Endothelial cell of umbilical vein (primary cell): Measurements from ENCODE around the gene PPP1R2B.

Source experiments
- CTCF ChIP-seq, 2 donors: IDR thresholded peaks; 1 replicate in 1 of 2; 2 replicates in 1 of 2; pipeline ENCODE4 v1.5.1; 2011; ENCODE audit warnings: low read length in 2 of 2, mild to moderate bottlenecking in 2 of 2, moderate library complexity in 2 of 2, control low read depth in 1 of 2, inconsistent platforms in 1 of 2, low read depth in 1 of 2; ENCODE audit not compliant: insufficient read depth in 1 of 2; ENCODE audit errors: extremely low read depth in 1 of 2
- EZH2 ChIP-seq: IDR thresholded peaks from 2 replicates; pipeline ENCODE4 v1.6.1; 2012; ENCODE audit warnings: borderline replicate concordance, low read depth, mild to moderate bottlenecking, moderate library complexity, low read length, inconsistent platforms; ENCODE audit not compliant: severe bottlenecking
- JUN ChIP-seq: IDR thresholded peaks from 2 replicates; pipeline ENCODE4 v1.6.1; 2011; ENCODE audit warnings: borderline replicate concordance, low read depth; ENCODE audit not compliant: insufficient read length, insufficient read depth
- MAX ChIP-seq: IDR thresholded peaks from 2 replicates; pipeline ENCODE4 v1.6.1; 2011; ENCODE audit not compliant: insufficient read depth, insufficient read length
- POLR2A ChIP-seq: IDR thresholded peaks from 2 replicates; pipeline ENCODE4 v1.6.1; 2012; ENCODE audit warnings: low read depth, mild to moderate bottlenecking, control low read depth, low read length

- TF ChIP-seq POLR2A = no peak
- TF ChIP-seq CTCF (IDR thresholded peaks at IDR 0.05; ENCODE audit: extremely low read depth in 1 of 2, insufficient read depth in 1 of 2, low read depth in 1 of 2, low read length in 2 of 2) = no peak
- no peak for TF ChIP-seq JUN
- no peak for TF ChIP-seq MAX
- TF ChIP-seq EZH2 = no peak
These were observed 13.2 kb upstream of the PPP1R2B start for GRCh38 chr5:156836846-156837245.
